Panc1 (cell line): ENCODE measurements around the gene NINJ2. TPM values are rescaled to one million over a fixed set of nuclear protein-coding genes. Genes with fewer than 3 reads are reported as not detected.
A peak's percentile ranks its signal among the peaks of the same experiment; 100 is the strongest.

ENCODE experiments used
- ATAC-seq: fragments of 200-7000 bp; cut with Tn5 transposase; 2 replicates; pipeline ENCODE4 v1.9.1; 2020; ENCODE audit warnings: mild to moderate bottlenecking, moderate library complexity
- BruUV-seq: library from RNA; stranded (reverse); fragments of 400-500 nt; replicated peaks from 2 replicates; lab custom pipeline; 2021; lab: Mats Ljungman, UMichigan
- CTCF ChIA-PET: fragments of 300-600 bp; sonication (Branson Sonifier 250); formaldehyde crosslinking; loops from one replicate; lab custom pipeline; 2022; ENCODE audit warnings: antibody characterized with exemption; lab: Charles Lee
- POLR2A ChIA-PET: fragments of 300-600 bp; sonication (Branson Sonifier 250); formaldehyde crosslinking; loops from one replicate; lab custom pipeline; 2022; ENCODE audit warnings: antibody characterized with exemption; lab: Charles Lee
- DNase-seq: peaks from one replicate; pipeline ENCODE4 v3.0.0-alpha.2; 2010; ENCODE audit warnings: low read depth, low spot score
- H3K27ac ChIP-seq: 2 replicates; pipeline ENCODE4 v1.5.1; 2011; ENCODE audit warnings: mild to moderate bottlenecking, low read length, inconsistent platforms
- H3K27me3 ChIP-seq: fragments of 200-500 bp; sonication (Bioruptor generic); 2 replicates; pipeline ENCODE4 v1.6.0; 2014; ENCODE audit warnings: low read length, inconsistent platforms; ENCODE audit not compliant: control insufficient read depth, insufficient read depth
- H3K36me3 ChIP-seq: fragments of 200-500 bp; sonication (Bioruptor generic); 2 replicates; pipeline ENCODE4 v1.5.1; 2014; ENCODE audit warnings: inconsistent platforms, mild to moderate bottlenecking, low read length, moderate library complexity; ENCODE audit not compliant: control insufficient read depth, insufficient read depth
- H3K4me1 ChIP-seq: 2 replicates; pipeline ENCODE4 v1.5.1; 2011; ENCODE audit warnings: inconsistent platforms, mild to moderate bottlenecking, low read length, moderate library complexity; ENCODE audit not compliant: control insufficient read depth, insufficient read depth
- H3K4me3 ChIP-seq, 2 experiments: 2 replicates each; pipeline ENCODE4 v1.5.1; 2011 to 2012; ENCODE audit warnings: low read depth in 2 of 2, low read length in 2 of 2, mild to moderate bottlenecking in 2 of 2, inconsistent platforms in 1 of 2, moderate library complexity in 1 of 2
- H3K9me3 ChIP-seq: fragments of 200-500 bp; sonication (Bioruptor generic); 2 replicates; pipeline ENCODE4 v1.5.1; 2014; ENCODE audit warnings: low read depth, mild to moderate bottlenecking, inconsistent platforms, low read length, moderate library complexity; ENCODE audit not compliant: control insufficient read depth, insufficient read depth
- CTCF ChIP-seq: fragments of 450-650 bp; IDR thresholded peaks from 2 replicates; pipeline ENCODE4 v1.5.1; 2017; ENCODE audit warnings: mild to moderate bottlenecking
- POLR2AphosphoS5 ChIP-seq: IDR thresholded peaks from 2 replicates; pipeline ENCODE4 v1.6.1; 2012; ENCODE audit warnings: mild to moderate bottlenecking, low read depth, low read length, moderate library complexity
- REST ChIP-seq, 2 experiments: IDR thresholded peaks; 2 replicates each; pipeline ENCODE4 v1.6.1; 2011 to 2012; ENCODE audit warnings: low read depth in 2 of 2, control low read depth in 1 of 2, low read length in 1 of 2, mild to moderate bottlenecking in 1 of 2, moderate library complexity in 1 of 2; ENCODE audit not compliant: insufficient read depth in 1 of 2
- SIN3A ChIP-seq: IDR thresholded peaks from 2 replicates; pipeline ENCODE4 v1.6.1; 2012; ENCODE audit warnings: low read depth, mild to moderate bottlenecking, low read length, moderate library complexity, borderline replicate concordance; ENCODE audit not compliant: insufficient read depth
- TCF7L2 ChIP-seq: IDR thresholded peaks from 2 replicates; pipeline ENCODE4 v1.6.1; 2011; ENCODE audit warnings: mild to moderate bottlenecking, low read depth, low read length, inconsistent platforms
- in situ Hi-C: cut with HindIII; loops from 2 replicates; pipeline ENCODE4 v1.10.0; 2016; ENCODE audit warnings: low sequenced_read_pairs, low pct_unique_long_range_greater_than_20kb
- intact Hi-C: fragments of 100-400 bp; cut with micrococcal nuclease; formaldehyde crosslinking; loops from one replicate; pipeline ENCODE4 v1.10.0; 2022; ENCODE audit not compliant: unreplicated experiment
- total RNA-seq: library from RNA; stranded (reverse); gene quantifications from one replicate; pipeline ENCODE4 v1.2.1, GENCODE V29; 2021; ENCODE audit not compliant: unreplicated experiment

The NINJ2 gene
- total RNA-seq, 1 experiment from 2014 or later = 1.9 TPM

GRCh38 chr12:647385-648085, 15.7 kb downstream of the NINJ2 start:
- in situ Hi-C loops = no loop called here
- no peak overlapping the region for H3K4me3 ChIP-seq
- DNase-seq = no peak
- H3K4me1 ChIP-seq = peaks cover 41% of the 10 kb centered on the region
- CTCF ChIA-PET = interaction anchor here (0.7 kb wide), 1 partner anchor 72 kb away, joined by 3 read pairs; no protein-coding TSS in a partner anchor
- no peak for ATAC-seq
- no peaks in the 10 kb centered on the region for H3K27me3 ChIP-seq
- BruUV-seq = no TSS peak
- peak overlapping the region; percentile 90 for H3K27ac ChIP-seq
- intact Hi-C loops = loop anchor here (10.0 kb wide), 1 partner anchor 107 kb away; the partner anchor contains the start of gene WNK1
- TF ChIP-seq POLR2AphosphoS5 (no peak), CTCF (no peak), SIN3A (no peak), TCF7L2 (no peak), REST (IDR thresholded peaks at IDR 0.05; ENCODE audit: insufficient read depth in 1 of 2, low read depth in 2 of 2, low read length in 1 of 2) (no peak)
- H3K9me3 ChIP-seq = no peaks in the 10 kb centered on the region
- POLR2A ChIA-PET = no interaction called here
- no peaks in the 10 kb centered on the region for H3K36me3 ChIP-seq

GRCh38 chr12:646442-647384, 16.5 kb downstream of the NINJ2 start:
- H3K4me1 ChIP-seq = peaks cover 44% of the 10 kb centered on the region
- ChIA-PET CTCF (interaction anchor here (0.7 kb wide), 1 partner anchor 13 kb away, joined by 4 read pairs; no protein-coding TSS in a partner anchor), POLR2A (no interaction called here)
- H3K27me3 ChIP-seq = no peaks in the 10 kb centered on the region
- peak overlapping the region; percentile 90 for H3K27ac ChIP-seq
- intact Hi-C loops (loop anchor here (10.0 kb wide), 1 partner anchor 108 kb away; the partner anchor contains the start of gene WNK1), in situ Hi-C loops (no loop called here)
- H3K4me3 ChIP-seq = no peak overlapping the region
- no peaks in the 10 kb centered on the region for H3K36me3 ChIP-seq
- DNase-seq (no peak), ATAC-seq (peak; percentile 54)
- no TSS peak for BruUV-seq
- H3K9me3 ChIP-seq = no peaks in the 10 kb centered on the region
- no peak for TF ChIP-seq REST (IDR thresholded peaks at IDR 0.05; ENCODE audit: insufficient read depth in 1 of 2, low read depth in 2 of 2, low read length in 1 of 2)
- no peak for TF ChIP-seq SIN3A
